Measurements from ENCODE around the gene MYMK. TPM values are rescaled to one million over a fixed set of nuclear protein-coding genes. Genes with fewer than 3 reads are reported as not detected.

The MYMK gene
- total RNA-seq, 2 experiments from 2014 or later = not detected

DNA sequence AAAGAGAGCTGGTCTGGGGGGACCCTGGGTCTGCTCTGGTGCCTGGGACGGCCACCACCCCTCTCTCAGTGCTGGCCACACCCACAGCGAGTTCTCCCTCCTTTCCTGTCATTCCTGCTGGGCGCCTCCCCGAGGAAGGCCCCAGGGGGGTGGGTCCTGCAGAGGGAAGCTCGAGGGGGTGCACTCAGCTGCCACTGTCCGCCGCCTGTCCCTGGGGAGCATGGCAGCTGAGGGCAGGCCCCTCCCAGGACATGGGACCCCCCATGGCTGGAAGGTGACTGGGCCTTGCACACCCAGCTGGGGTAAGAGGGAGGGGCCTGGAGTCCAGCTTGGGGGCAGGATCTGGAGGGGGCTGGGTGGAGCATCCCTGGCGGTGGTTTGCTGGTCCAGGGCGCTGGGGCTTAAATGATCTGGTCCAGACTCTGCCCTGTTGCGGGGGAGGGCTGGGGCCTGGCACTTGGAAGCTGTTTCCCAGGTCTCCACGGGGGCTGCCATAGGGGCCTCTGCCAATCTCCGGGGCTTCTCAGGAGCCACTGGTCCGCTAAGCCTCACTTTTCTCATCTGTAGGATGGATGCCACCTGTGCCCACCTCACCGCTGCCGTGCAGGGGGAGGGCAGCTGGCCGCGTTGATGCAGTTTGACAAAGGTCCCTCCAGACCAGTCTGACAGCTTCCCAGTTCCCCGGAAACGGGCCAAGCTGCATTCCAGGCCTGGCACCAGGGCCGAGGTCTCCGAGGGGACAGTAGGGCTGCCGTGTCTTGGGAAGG, 39.9 kb downstream of the MYMK start:
- ChIA-PET POLR2A (interaction anchor here (0.8 kb wide), 1 partner anchor 80 kb away, joined by 3 read pairs; no protein-coding TSS in a partner anchor), CTCF (interaction anchor here (0.9 to 3.7 kb wide), 7 partner anchors 11 to 463 kb away, joined by 3 to 21 read pairs (median 4); no protein-coding TSS in a partner anchor)
- Mint-ChIP-seq H3K27me3 (no peaks in the 10 kb centered on the region), H3K27ac (no peak overlapping the region), H3K36me3 (ENCODE audit: low read depth) (no peaks in the 10 kb centered on the region), H3K9me3 (no peaks in the 10 kb centered on the region), H3K4me1 (ENCODE audit: low read depth) (peaks cover 7% of the 10 kb centered on the region), H3K4me3 (no peak overlapping the region)
- no peak for DNase-seq
- ATAC-seq = no peak
- TF ChIP-seq, protein P1, sequence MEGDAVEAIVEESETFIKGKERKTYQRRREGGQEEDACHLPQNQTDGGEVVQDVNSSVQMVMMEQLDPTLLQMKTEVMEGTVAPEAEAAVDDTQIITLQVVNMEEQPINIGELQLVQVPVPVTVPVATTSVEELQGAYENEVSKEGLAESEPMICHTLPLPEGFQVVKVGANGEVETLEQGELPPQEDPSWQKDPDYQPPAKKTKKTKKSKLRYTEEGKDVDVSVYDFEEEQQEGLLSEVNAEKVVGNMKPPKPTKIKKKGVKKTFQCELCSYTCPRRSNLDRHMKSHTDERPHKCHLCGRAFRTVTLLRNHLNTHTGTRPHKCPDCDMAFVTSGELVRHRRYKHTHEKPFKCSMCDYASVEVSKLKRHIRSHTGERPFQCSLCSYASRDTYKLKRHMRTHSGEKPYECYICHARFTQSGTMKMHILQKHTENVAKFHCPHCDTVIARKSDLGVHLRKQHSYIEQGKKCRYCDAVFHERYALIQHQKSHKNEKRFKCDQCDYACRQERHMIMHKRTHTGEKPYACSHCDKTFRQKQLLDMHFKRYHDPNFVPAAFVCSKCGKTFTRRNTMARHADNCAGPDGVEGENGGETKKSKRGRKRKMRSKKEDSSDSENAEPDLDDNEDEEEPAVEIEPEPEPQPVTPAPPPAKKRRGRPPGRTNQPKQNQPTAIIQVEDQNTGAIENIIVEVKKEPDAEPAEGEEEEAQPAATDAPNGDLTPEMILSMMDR (IDR thresholded peaks at IDR 0.05) = no peak
- intact Hi-C loops (cut with micrococcal nuclease) = loop anchor here (5.0 to 10.0 kb wide), 3 partner anchors 78 to 300 kb away; partner anchors contain the start of genes STKLD1 and SURF4

- Mint-ChIP-seq H3K36me3 (ENCODE audit: low read depth) (no peaks in the 10 kb centered on the region), H3K4me1 (ENCODE audit: low read depth) (peaks cover 11% of the 10 kb centered on the region), H3K27me3 (no peaks in the 10 kb centered on the region), H3K27ac (no peak overlapping the region), H3K9me3 (no peaks in the 10 kb centered on the region), H3K4me3 (no peak overlapping the region)
- intact Hi-C loops (cut with micrococcal nuclease) = loop anchor here (10.0 kb wide), 2 partner anchors 109 to 299 kb away; partner anchors contain the start of genes STKLD1 and SURF4
- ATAC-seq (no peak), DNase-seq (no peak)
- POLR2A ChIA-PET = no interaction called here
- TF ChIP-seq, protein P1 (IDR thresholded peaks at IDR 0.05) = no peak
- CTCF ChIA-PET = no interaction called here
Observed at GRCh38 chr9:133483611-133484010, 41.1 kb downstream of the MYMK start.

DNA sequence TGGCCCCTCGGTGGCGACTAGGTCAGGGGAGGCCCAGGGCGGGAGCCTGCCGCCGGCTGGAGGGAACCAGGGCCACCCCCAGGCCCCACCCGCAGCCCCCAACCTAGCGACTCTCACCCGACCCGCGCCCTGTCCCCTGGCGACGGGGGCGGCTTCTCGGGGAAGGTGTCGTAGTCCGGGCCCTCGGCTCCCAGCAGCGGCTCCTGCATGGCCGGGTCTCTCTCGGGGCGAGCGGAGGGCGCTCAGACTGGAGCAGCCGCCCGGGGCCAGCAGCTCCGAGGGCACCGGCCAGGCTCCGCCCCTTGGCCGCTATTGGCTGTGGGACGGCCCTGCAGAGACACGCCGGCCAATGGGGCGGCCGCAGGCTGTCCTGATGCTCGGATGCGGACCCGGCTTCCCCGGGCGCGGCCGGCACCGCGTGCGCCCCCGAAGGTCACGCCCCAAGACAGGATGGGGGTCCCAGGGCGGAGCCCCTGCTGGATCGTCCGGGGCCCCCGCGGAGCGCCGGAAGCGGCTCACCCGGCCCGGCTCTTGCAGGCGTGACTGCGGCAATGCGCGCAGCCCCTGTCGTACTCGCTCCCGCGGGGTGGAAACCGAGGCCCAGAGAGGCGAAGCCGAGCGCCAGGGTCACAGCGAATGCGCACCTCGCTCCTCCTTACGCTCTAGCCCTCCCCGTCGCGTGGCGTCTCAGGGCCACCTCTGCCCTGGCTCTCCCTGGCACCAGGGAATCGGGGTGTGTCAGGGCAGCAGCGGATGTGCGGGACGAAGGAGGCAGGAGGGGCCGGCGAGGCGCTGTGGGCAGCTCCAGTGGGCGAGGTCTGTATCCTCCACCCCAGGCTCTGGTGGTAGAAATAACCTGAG, 45.7 kb downstream of the MYMK start, which contains the start of gene SLC2A6:
Gene SLC2A6 (minus strand): TSS at position 249 of the 861 bp plus-strand sequence. CDS start 40 bp downstream, at position 209.
- H3K36me3 Mint-ChIP-seq (ENCODE audit: low read depth) = no peaks in the 10 kb centered on the region
- no peaks in the 10 kb centered on the region for H3K9me3 Mint-ChIP-seq
- peaks cover 8% of the 10 kb centered on the region for H3K4me1 Mint-ChIP-seq (ENCODE audit: low read depth)
- ChIA-PET CTCF (interaction anchor here (1.5 to 2.5 kb wide), 3 partner anchors 20 to 292 kb away, joined by 3 to 12 read pairs (median 7); partner anchors contain the start of gene CACFD1), POLR2A (interaction anchor here (1.2 to 1.6 kb wide), 3 partner anchors 10 to 144 kb away, joined by 3 to 4 read pairs (median 4); no protein-coding TSS in a partner anchor)
- H3K27ac Mint-ChIP-seq = peak within 1 kb of the TSS; percentile 42
- intact Hi-C loops (cut with micrococcal nuclease) = no loop called here
- DNase-seq (peak; percentile 90), ATAC-seq (peak; percentile 98)
- no peaks in the 10 kb centered on the region for H3K27me3 Mint-ChIP-seq
- H3K4me3 Mint-ChIP-seq = peak within 1 kb of the TSS; percentile 77
- TF ChIP-seq, protein P1 (IDR thresholded peaks at IDR 0.05) = no peak

GRCh38 chr9:133477992-133478850, 46.5 kb downstream of the MYMK start:
- ATAC-seq = peak; percentile 14
- H3K4me3 Mint-ChIP-seq = peak overlapping the region; percentile 77
- H3K27me3 Mint-ChIP-seq = no peaks in the 10 kb centered on the region
- intact Hi-C loops (cut with micrococcal nuclease) = no loop called here
- H3K9me3 Mint-ChIP-seq = no peaks in the 10 kb centered on the region
- CTCF ChIA-PET = interaction anchor here (1.1 to 2.4 kb wide), 2 partner anchors 19 to 74 kb away, joined by 3 to 12 read pairs; partner anchors contain the start of gene CACFD1
- H3K27ac Mint-ChIP-seq = peak overlapping the region; percentile 42
- DNase-seq = peak; percentile 46
- peaks cover 8% of the 10 kb centered on the region for H3K4me1 Mint-ChIP-seq (ENCODE audit: low read depth)
- no peaks in the 10 kb centered on the region for H3K36me3 Mint-ChIP-seq (ENCODE audit: low read depth)
- POLR2A ChIA-PET = interaction anchor here (1.2 to 1.6 kb wide), 2 partner anchors 9 to 144 kb away, joined by 4 read pairs; no protein-coding TSS in a partner anchor
- TF ChIP-seq, protein P1 (IDR thresholded peaks at IDR 0.05) = no peak
